IMR-90 (cell line): Measurements from ENCODE around the gene TNRC6B.

ENCODE experiments used
- CEBPB ChIP-seq: IDR thresholded peaks from 2 replicates; pipeline ENCODE4 v1.6.1; 2012; ENCODE audit warnings: low read depth, low read length, improper control_type of control experiment
- CHD1 ChIP-seq: IDR thresholded peaks from 2 replicates; pipeline ENCODE4 v1.6.1; 2012; ENCODE audit warnings: low read depth, low read length, improper control_type of control experiment
- MAFK ChIP-seq: IDR thresholded peaks from 2 replicates; pipeline ENCODE4 v1.6.1; 2012; ENCODE audit warnings: low read depth, low read length, improper control_type of control experiment
- MXI1 ChIP-seq: IDR thresholded peaks from 2 replicates; pipeline ENCODE4 v1.6.1; 2012; ENCODE audit warnings: low read depth, mild to moderate bottlenecking, low read length, moderate library complexity, borderline replicate concordance
- POLR2A ChIP-seq: IDR thresholded peaks from 2 replicates; pipeline ENCODE4 v1.6.1; 2012; ENCODE audit warnings: mild to moderate bottlenecking, low read depth, low read length
- RCOR1 ChIP-seq: IDR thresholded peaks from 2 replicates; pipeline ENCODE4 v1.6.1; 2012; ENCODE audit warnings: mild to moderate bottlenecking, low read length, improper control_type of control experiment; ENCODE audit not compliant: insufficient replicate concordance
- TF ChIP-seq, protein P1 (sequence below): conservative IDR thresholded peaks from 2 replicates; pipeline ENCODE4 v1.5.1; 2012; ENCODE audit warnings: mild to moderate bottlenecking, low read depth, low read length, improper control_type of control experiment

DNA sequence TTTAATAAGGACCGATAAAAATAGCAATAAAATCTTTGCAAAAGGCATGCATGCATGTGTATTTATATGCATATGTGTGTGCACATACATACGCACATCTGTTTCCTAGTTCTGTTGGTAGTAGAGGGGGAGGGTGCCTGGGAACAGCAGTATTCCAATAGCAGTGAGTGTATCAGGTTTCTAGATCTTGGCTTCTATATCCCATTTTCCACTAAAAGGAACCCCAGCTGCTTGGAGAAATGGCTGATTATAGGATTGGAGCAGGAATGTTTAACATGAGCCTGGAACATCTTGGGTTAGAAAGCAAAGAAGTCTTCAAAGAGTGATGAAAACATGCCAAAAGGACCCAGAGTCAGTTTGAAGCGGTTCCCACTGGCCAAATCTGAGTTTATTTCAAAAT, 21.0 kb downstream of the TNRC6B start:
- TF ChIP-seq POLR2A (no peak), MXI1 (no peak), CHD1 (no peak), RCOR1 (no peak), MAFK (no peak), CEBPB (no peak)
- TF ChIP-seq, protein P1, sequence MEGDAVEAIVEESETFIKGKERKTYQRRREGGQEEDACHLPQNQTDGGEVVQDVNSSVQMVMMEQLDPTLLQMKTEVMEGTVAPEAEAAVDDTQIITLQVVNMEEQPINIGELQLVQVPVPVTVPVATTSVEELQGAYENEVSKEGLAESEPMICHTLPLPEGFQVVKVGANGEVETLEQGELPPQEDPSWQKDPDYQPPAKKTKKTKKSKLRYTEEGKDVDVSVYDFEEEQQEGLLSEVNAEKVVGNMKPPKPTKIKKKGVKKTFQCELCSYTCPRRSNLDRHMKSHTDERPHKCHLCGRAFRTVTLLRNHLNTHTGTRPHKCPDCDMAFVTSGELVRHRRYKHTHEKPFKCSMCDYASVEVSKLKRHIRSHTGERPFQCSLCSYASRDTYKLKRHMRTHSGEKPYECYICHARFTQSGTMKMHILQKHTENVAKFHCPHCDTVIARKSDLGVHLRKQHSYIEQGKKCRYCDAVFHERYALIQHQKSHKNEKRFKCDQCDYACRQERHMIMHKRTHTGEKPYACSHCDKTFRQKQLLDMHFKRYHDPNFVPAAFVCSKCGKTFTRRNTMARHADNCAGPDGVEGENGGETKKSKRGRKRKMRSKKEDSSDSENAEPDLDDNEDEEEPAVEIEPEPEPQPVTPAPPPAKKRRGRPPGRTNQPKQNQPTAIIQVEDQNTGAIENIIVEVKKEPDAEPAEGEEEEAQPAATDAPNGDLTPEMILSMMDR = no peak
